Tibial nerve (tissue), 4 donors: ENCODE measurements around the gene MICU2.

Experiments used
- EP300 ChIP-seq, 2 donors: sonication (generic); formaldehyde crosslinking; IDR thresholded peaks; one replicate each; pipeline ENCODE4 v1.6.1; 2017; ENCODE audit warnings: antibody characterized with exemption in 2 of 2, mild to moderate bottlenecking in 1 of 2
- POLR2A ChIP-seq, 2 donors: fragments of 450-650 bp; IDR thresholded peaks; one replicate each; pipeline ENCODE4 v1.6.1; 2017; ENCODE audit warnings: antibody characterized with exemption in 2 of 2, mild to moderate bottlenecking in 2 of 2, moderate library complexity in 2 of 2
- TF ChIP-seq, protein P1 (sequence below), 5 experiments: fragments of 200-600 bp in 3 of 5; fragments of 450-650 bp in 2 of 5; sonication (generic) in 3 of 5; IDR thresholded peaks; one replicate each; pipeline ENCODE4 v1.5.1; 2016 to 2019; ENCODE audit warnings: antibody characterized with exemption in 5 of 5, mild to moderate bottlenecking in 3 of 5, moderate library complexity in 2 of 5

DNA sequence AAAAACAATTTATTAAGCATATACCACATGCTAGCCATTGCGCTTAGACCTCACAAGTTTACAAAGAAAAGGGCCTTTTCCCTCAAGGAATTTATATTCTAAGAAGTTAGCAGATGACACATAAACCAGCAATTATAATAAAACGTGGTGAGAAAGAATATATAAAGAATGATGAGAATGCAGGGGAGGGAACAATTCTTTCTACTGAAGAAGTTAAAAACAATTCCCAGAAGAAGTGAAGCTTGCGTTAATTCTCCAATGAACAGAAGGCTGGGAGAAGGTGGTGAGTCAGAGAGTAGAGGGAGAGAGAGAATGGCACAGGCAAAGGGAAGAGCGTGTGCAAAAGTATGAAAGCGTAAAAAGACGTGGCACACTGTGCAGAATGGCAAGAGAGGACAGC lies 75.4 kb downstream of the MICU2 start:
- no peak for TF ChIP-seq POLR2A (IDR thresholded peaks at IDR 0.05)
- TF ChIP-seq, protein P1, sequence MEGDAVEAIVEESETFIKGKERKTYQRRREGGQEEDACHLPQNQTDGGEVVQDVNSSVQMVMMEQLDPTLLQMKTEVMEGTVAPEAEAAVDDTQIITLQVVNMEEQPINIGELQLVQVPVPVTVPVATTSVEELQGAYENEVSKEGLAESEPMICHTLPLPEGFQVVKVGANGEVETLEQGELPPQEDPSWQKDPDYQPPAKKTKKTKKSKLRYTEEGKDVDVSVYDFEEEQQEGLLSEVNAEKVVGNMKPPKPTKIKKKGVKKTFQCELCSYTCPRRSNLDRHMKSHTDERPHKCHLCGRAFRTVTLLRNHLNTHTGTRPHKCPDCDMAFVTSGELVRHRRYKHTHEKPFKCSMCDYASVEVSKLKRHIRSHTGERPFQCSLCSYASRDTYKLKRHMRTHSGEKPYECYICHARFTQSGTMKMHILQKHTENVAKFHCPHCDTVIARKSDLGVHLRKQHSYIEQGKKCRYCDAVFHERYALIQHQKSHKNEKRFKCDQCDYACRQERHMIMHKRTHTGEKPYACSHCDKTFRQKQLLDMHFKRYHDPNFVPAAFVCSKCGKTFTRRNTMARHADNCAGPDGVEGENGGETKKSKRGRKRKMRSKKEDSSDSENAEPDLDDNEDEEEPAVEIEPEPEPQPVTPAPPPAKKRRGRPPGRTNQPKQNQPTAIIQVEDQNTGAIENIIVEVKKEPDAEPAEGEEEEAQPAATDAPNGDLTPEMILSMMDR (IDR thresholded peaks at IDR 0.05), result no peak
- no peak for TF ChIP-seq EP300 (IDR thresholded peaks at IDR 0.05)
